B cell (primary cell): ENCODE data around the gene FBXO28.

Experiments used
- EZH2 ChIP-seq: IDR thresholded peaks from 2 replicates; pipeline ENCODE4 v1.6.1; 2012; ENCODE audit warnings: borderline replicate concordance, low read depth, mild to moderate bottlenecking, moderate library complexity, low read length; ENCODE audit not compliant: insufficient read depth, poor library complexity, severe bottlenecking
- TF ChIP-seq, protein P1 (sequence below): fragments of 200-600 bp; IDR thresholded peaks from one replicate; pipeline ENCODE4 v1.8.0; 2022; ENCODE audit warnings: antibody characterized with exemption, mild to moderate bottlenecking

DNA sequence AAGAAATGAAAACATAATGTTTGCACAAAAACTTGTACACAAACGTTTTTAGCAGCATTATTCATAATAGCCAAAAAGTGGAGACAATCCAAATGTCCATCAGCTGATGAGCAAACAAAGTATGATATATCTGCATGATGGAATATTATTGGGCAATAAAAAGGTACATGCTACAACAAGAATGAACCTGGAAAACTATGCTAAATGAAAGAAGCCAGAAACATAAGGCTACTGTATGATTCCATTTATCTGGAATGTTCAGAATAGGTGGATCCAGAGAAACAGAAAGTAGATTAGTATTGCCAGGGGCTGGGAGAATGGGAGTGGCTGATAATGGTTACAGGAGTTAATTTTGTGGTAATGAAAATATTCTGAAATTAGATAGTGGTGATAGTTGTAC, 19.0 kb downstream of the FBXO28 start:
- TF ChIP-seq, protein P1, sequence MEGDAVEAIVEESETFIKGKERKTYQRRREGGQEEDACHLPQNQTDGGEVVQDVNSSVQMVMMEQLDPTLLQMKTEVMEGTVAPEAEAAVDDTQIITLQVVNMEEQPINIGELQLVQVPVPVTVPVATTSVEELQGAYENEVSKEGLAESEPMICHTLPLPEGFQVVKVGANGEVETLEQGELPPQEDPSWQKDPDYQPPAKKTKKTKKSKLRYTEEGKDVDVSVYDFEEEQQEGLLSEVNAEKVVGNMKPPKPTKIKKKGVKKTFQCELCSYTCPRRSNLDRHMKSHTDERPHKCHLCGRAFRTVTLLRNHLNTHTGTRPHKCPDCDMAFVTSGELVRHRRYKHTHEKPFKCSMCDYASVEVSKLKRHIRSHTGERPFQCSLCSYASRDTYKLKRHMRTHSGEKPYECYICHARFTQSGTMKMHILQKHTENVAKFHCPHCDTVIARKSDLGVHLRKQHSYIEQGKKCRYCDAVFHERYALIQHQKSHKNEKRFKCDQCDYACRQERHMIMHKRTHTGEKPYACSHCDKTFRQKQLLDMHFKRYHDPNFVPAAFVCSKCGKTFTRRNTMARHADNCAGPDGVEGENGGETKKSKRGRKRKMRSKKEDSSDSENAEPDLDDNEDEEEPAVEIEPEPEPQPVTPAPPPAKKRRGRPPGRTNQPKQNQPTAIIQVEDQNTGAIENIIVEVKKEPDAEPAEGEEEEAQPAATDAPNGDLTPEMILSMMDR, result no peak
- TF ChIP-seq EZH2, result no peak
